ENCODE measurements around the gene PCDH1.

DNA sequence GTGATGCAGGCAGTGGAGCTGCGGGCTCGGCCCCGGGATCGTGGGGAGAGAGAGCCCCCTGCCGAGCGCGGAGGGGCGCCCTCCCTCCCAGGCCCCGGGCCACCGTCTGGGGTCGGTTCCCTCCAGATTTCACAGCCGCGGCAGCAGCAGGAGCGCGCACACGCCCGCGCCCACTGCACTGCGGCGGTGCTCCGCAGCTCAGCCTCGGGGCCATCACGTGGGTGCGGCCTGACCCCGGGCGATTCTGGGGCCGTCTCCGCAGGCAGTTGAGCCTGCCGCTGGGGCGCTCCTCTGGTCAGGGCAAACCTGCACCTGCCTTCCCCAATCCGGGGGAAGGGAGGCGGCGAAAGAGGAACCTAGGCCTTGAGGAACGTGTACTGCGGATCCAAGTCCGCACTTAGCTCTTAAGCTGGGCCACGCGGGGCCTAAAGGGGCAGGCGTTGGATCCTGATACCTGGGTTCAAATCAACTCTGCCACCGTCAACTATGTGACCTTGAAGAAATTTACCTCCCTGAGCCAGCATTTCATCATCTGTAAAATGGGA lies 36.1 kb upstream of the PCDH1 start:
- no peak for TF ChIP-seq CTCF (IDR thresholded peaks at IDR 0.05; ENCODE audit: insufficient read depth, low read depth, low read length)
- TF ChIP-seq EZH2 (IDR thresholded peaks at IDR 0.05; ENCODE audit: insufficient read depth, low read length): no peak

Measured in astrocyte (in vitro differentiated cells and primary cell).